Immature natural killer cell (primary cell): Measurements from ENCODE around the gene KCND3. TPM values are rescaled to one million over a fixed set of nuclear protein-coding genes. Genes with fewer than 3 reads are reported as not detected.

Experiments
- DNase-seq, 3 donors: peaks; one replicate each; pipeline ENCODE4 v3.0.0; 2022; ENCODE audit warnings: mixed read lengths in 1 of 3
- H3K27ac Mint-ChIP-seq, 6 donors: one replicate each; pipeline ENCODE4 v1.8.0; 2020; ENCODE audit warnings: mixed read lengths in 6 of 6, mild to moderate bottlenecking in 5 of 6, inconsistent platforms in 4 of 6, moderate library complexity in 3 of 6
- H3K27me3 Mint-ChIP-seq, 3 donors: one replicate each; pipeline ENCODE4 v1.8.0; 2020 to 2021; ENCODE audit warnings: low read depth in 3 of 3, mild to moderate bottlenecking in 3 of 3, mixed read lengths in 3 of 3, moderate library complexity in 3 of 3, inconsistent platforms in 1 of 3
- H3K36me3 Mint-ChIP-seq, 3 donors: one replicate each; pipeline ENCODE4 v1.8.0; 2020; ENCODE audit warnings: mixed read lengths in 3 of 3, inconsistent platforms in 2 of 3, mild to moderate bottlenecking in 2 of 3
- H3K4me1 Mint-ChIP-seq, 2 donors: one replicate each; pipeline ENCODE4 v1.8.0; 2020; ENCODE audit warnings: inconsistent platforms in 2 of 2, mild to moderate bottlenecking in 2 of 2, mixed read lengths in 2 of 2, moderate library complexity in 1 of 2
- H3K4me3 Mint-ChIP-seq, 5 donors: one replicate each; pipeline ENCODE4 v1.8.0; 2020; ENCODE audit warnings: mild to moderate bottlenecking in 5 of 5, mixed read lengths in 5 of 5, inconsistent platforms in 3 of 5, moderate library complexity in 3 of 5
- H3K9me3 Mint-ChIP-seq, 6 donors: one replicate each; pipeline ENCODE4 v1.8.0; 2020; ENCODE audit warnings: mild to moderate bottlenecking in 6 of 6, mixed read lengths in 6 of 6, inconsistent platforms in 4 of 6, moderate library complexity in 3 of 6
- polyA plus RNA-seq, 3 donors: library from polyadenylated mRNA; unstranded; fragments of 300-500 nt; fragmentation: Illumina TruSeq; gene quantifications; one replicate each; pipeline ENCODE4 v1.2.3, GENCODE V29; 2021

The KCND3 gene
- polyA plus RNA-seq, 3 donors from 2014 or later = 0.35 TPM; not detected in 2

DNA sequence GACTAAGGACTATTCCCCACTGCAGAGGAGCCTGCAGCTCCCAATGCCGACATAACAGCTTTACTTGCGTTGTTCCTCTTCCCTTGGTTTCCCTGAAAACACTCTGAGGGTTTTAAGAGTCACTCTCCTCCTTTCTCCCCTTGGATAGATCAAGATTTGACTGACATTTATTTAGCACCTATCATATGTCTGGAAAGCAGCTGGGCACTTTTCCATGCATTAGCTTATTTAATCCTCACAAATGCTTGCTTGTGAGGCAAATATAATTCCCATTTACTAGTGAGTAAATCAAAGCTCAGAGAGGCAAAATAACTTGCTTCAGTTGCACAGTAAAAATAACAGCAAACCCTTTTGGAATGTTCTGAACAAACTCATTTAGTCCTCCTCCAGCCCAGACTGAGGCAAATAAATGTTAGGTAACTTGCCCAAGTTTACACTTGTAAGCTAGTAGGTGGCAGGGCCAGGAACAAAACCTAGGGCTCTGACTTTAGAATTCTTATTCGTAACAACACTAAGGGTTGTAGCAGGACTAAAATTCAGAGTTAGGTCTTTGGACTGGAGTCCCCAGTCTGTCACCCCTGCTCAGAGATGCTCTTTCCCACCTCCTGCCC, 81.4 kb downstream of the KCND3 start:
- no peak overlapping the region for H3K27ac Mint-ChIP-seq
- H3K4me1 Mint-ChIP-seq = no peaks in the 10 kb centered on the region
- DNase-seq = no peak
- H3K27me3 Mint-ChIP-seq = peaks cover 0 to 8% (median 7%) of the 10 kb centered on the region in 3 donors
- H3K4me3 Mint-ChIP-seq = no peak overlapping the region
- H3K9me3 Mint-ChIP-seq = no peaks in the 10 kb centered on the region
- H3K36me3 Mint-ChIP-seq = no peaks in the 10 kb centered on the region

DNA sequence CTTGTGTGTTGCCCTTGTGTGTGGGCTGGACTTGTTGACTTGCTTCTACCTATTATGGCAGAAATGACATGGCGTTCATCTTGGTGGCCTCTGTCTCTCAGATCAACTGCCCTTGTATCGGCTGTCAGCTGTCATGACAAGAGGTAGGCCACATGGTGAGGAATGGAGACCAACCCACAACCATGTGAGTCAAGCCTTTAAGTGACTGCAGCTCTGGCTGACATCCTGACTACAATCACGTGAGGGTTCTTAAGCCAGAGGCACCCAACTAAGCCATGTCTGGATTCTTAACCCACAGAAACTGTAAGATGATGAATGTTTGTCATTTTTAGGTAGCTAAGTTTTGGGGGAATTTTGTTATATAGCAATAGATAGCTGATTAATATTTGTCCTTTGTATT, 82.1 kb downstream of the KCND3 start:
- no peak for DNase-seq

GRCh38 chr1:111906816-111907215, 82.7 kb downstream of the KCND3 start:
- H3K4me1 Mint-ChIP-seq = no peaks in the 10 kb centered on the region
- no peaks in the 10 kb centered on the region for H3K9me3 Mint-ChIP-seq
- peaks cover 0 to 8% (median 7%) of the 10 kb centered on the region in 3 donors for H3K27me3 Mint-ChIP-seq
- DNase-seq = no peak
- no peaks in the 10 kb centered on the region for H3K36me3 Mint-ChIP-seq
- no peak overlapping the region for H3K4me3 Mint-ChIP-seq
- H3K27ac Mint-ChIP-seq = no peak overlapping the region

More for the DNA sequence above, 82.1 kb downstream of the KCND3 start:
- Mint-ChIP-seq H3K27ac (no peak overlapping the region), H3K9me3 (no peaks in the 10 kb centered on the region), H3K27me3 (peaks cover 0 to 8% (median 7%) of the 10 kb centered on the region in 3 donors), H3K4me3 (no peak overlapping the region), H3K4me1 (no peaks in the 10 kb centered on the region), H3K36me3 (no peaks in the 10 kb centered on the region)

DNA sequence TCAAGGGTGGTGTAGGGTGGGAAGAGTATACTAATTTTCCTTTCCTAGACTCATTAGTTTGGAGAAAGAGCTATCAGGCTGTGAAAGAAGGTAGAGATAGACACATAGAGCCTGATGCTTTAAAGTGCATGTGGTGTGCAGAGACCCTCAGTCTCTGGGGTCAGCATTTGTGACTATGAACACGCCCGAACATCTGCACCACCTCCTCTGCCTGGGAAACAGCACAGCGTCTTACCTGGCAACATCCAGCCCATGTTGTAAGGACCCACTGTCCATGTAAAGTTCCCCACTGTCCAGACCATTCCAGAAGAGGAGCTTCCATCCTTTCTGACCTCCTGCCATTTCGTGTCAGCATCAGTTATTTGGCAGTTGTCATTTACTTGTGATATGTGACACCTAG, 83.4 kb downstream of the KCND3 start:
- H3K4me1 Mint-ChIP-seq = no peaks in the 10 kb centered on the region
- no peaks in the 10 kb centered on the region for H3K36me3 Mint-ChIP-seq
- no peak overlapping the region for H3K4me3 Mint-ChIP-seq
- H3K9me3 Mint-ChIP-seq = no peaks in the 10 kb centered on the region
- peaks cover 0 to 8% (median 6%) of the 10 kb centered on the region in 3 donors for H3K27me3 Mint-ChIP-seq
- DNase-seq = no peak
- H3K27ac Mint-ChIP-seq = no peak overlapping the region

DNA sequence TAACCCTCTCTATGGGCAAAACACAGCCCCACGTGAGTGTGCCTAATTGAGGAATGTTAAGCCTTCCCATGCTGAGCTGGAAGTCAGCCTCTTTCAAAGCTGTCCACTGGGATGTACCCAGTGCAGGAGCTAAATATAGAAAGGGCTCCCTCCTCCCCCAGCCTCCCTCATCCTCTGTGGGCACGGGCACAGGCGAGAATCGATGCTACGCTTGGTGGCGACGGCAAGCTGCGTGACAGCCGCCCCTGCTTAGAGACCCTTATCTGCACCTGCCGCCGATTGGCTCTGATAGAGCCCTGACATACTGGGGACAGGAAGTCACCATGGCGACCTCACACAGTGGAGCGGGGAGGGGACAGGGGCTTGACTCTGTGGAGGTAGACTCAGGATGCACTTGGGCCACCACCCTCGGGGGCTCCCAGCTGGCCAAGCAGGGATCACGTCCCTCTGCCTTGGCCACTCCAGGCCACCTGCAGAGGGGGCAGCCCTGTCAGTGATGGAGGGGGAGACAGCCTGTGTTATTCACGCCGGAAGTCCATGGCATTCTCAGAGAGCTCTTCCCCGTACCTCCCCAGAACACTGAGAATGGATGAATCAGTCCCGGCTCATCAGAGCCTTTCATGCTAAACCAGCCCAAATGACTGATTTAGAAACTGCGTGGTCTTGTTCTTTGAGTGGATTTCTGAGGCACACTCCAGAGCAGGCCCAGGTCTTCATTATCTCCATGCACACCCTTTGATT, 84.8 kb downstream of the KCND3 start:
- DNase-seq = no peak
- H3K36me3 Mint-ChIP-seq = no peaks in the 10 kb centered on the region
- H3K4me1 Mint-ChIP-seq = no peaks in the 10 kb centered on the region
- no peaks in the 10 kb centered on the region for H3K9me3 Mint-ChIP-seq
- peak overlapping the region in 1 of 5 donors; percentile 4 for H3K4me3 Mint-ChIP-seq
- no peak overlapping the region for H3K27ac Mint-ChIP-seq
- H3K27me3 Mint-ChIP-seq = peaks cover 0 to 8% (median 2%) of the 10 kb centered on the region in 3 donors

DNA sequence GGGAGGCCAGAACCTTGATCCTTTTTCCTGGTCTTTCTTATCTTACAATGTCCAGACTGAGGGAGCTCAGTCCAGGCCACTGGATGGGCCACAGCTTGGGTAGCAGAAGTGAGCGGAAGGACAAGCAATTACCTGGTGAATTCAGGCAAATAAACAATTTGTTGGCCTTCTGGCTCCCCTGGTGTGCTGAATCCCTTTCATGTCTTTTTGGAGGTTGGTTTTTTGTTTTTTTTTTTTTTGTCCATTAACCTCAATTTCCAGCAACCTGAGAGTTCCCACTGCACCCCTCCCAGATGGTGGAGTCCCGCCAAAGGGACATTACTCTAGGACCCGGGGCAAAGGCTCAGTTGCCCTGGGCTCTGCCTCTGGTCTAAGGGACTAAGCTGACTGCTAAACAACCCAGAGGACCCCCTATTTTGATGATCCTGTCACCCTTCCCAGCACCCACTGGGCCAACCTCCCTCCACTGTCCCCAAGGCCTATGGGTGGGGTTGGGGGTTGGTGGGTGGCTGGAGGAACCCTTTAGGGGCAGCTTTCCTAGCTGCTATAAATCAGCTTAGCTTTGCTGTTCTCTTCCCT, 85.5 kb downstream of the KCND3 start:
- Mint-ChIP-seq H3K36me3 (no peaks in the 10 kb centered on the region), H3K27ac (no peak overlapping the region), H3K27me3 (peaks cover 0 to 9% (median 2%) of the 10 kb centered on the region in 3 donors), H3K4me1 (no peaks in the 10 kb centered on the region), H3K4me3 (no peak overlapping the region), H3K9me3 (no peaks in the 10 kb centered on the region)
- DNase-seq = no peak

- no peak for DNase-seq
- Mint-ChIP-seq H3K27ac (no peak overlapping the region), H3K9me3 (no peaks in the 10 kb centered on the region), H3K4me1 (no peaks in the 10 kb centered on the region), H3K27me3 (peaks cover 0 to 9% (median 2%) of the 10 kb centered on the region in 3 donors), H3K4me3 (no peak overlapping the region), H3K36me3 (no peaks in the 10 kb centered on the region)
Observed at GRCh38 chr1:111903148-111903870, 86.2 kb downstream of the KCND3 start.

DNA sequence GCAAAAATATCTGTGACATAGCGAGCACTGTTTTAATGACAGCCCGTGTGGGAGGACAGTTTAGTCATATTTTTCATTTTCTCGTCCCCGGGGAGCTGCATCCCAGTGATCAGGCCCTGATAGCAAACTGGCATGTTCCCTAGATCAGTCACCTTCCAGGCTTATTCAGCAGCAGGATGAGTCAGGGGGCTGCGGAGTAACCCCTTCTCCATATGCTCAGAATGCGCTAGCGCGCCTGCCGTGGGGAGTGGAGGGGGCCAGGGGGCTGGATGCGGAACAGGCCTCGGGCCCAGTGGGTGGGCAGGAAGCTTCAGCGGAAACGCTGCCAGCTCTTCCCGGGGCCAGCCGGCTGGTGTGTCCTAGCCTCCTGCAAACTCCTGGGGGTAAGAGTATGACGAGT, 94.0 kb downstream of the KCND3 start:
- no peaks in the 10 kb centered on the region for H3K4me1 Mint-ChIP-seq

DNA sequence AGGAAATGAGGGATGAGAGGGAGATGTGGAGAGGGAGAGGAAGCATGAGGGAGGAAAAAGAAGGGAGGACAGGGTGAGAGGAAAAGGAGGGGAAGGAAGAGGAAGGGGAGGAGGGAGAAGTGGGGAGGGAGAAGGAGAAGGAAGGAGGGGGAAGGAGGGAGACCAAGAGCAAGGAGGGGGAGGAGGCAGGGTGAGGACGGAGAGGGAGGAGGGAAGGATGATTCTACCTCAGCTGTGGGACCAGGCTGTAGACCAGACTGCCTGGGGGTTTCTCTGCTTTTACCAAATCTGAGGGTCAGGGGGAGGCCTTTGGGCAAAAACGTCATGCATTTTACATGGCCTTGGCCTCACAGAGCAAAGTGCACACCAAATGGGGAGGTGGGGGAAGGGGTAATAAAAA, 94.5 kb downstream of the KCND3 start:
- H3K27me3 Mint-ChIP-seq = peaks cover 0 to 11% (median 1%) of the 10 kb centered on the region in 3 donors
- H3K27ac Mint-ChIP-seq = no peak overlapping the region

More for the DNA sequence above, 94.0 kb downstream of the KCND3 start:
- peaks cover 0 to 11% (median 1%) of the 10 kb centered on the region in 3 donors for H3K27me3 Mint-ChIP-seq
- no peak overlapping the region for H3K4me3 Mint-ChIP-seq
- H3K9me3 Mint-ChIP-seq = no peaks in the 10 kb centered on the region
- H3K27ac Mint-ChIP-seq = no peak overlapping the region
- H3K36me3 Mint-ChIP-seq = no peaks in the 10 kb centered on the region
- no peak for DNase-seq

DNA sequence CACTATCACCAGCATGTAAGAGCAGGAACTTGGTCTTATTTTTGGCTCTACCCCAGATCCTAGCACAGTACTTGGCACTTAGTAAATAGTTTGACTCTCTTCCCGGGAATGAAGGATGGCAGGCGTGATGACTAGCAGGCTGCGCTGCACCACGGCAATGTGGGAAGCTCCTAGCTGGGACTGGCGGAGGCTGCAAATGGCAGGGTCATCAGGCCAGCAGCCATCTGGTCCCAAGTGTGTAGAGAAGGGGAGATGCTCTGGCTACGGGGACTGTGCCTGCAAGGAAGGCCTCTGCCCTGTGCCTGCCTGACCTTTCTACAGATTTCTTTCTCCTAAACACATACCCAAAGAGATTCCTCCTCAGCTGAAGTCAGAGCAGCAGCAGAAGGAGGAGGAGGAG, 95.0 kb downstream of the KCND3 start:
- Mint-ChIP-seq H3K9me3 (no peaks in the 10 kb centered on the region), H3K4me3 (no peak overlapping the region), H3K36me3 (no peaks in the 10 kb centered on the region)

More for the DNA sequence above, 94.5 kb downstream of the KCND3 start:
- Mint-ChIP-seq H3K4me3 (no peak overlapping the region), H3K9me3 (no peaks in the 10 kb centered on the region), H3K4me1 (no peaks in the 10 kb centered on the region), H3K36me3 (no peaks in the 10 kb centered on the region)
- DNase-seq = no peak

DNA sequence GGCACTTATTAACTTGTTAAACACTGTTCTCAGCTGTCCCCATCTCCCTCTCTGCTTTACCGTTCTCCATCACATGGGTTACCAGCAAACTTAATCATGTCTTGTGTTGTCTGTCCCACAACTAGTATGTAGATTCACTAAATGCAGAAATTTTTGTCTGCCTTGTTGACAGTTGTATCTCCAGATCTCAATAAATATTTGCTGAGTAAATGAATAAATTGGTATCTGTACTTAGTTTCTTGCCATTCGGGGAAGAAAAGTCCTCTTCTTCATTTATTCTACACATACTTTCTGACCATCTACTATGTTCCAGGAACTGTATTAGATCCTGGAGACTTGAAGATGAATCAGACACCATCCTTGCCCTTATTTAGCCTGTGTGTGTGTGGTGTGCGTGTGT, 97.9 kb downstream of the KCND3 start:
- H3K36me3 Mint-ChIP-seq = no peaks in the 10 kb centered on the region

More for the DNA sequence above, 95.0 kb downstream of the KCND3 start:
- Mint-ChIP-seq H3K27ac (no peak overlapping the region), H3K4me1 (no peaks in the 10 kb centered on the region), H3K27me3 (peaks cover 0 to 11% (median 1%) of the 10 kb centered on the region in 3 donors)
- DNase-seq = no peak

DNA sequence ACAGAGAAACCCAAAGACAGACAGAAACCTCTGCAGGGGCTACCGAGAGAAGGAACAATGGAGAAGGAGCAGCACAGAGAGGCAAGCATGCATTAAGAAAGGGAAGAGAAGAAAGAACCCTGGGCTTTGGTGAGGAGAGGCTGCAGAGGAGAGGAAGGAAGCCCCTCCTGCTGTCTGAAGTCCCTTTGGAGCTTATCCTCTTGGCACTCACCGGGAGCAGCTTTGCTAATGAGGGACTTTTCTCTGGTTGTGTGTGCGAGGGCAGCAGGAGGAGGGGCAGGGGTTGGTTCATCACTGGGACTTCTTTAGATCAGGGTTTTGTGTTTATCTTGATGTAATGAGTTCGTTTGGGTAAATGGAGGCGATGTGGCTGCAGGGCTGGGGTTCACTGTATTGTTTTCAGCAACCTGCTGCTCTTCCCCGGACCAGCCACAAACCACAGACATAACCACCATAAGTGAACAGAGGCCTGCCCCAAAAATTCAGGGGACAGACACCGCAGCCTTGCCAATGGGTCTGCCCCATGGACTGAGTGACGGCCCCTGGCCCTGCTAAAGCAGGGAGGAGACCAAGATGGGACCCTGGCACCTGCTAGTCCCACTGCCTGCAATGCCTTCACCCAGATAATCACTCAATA, 100.6 kb downstream of the KCND3 start:
- Mint-ChIP-seq H3K36me3 (no peaks in the 10 kb centered on the region), H3K4me3 (no peak overlapping the region), H3K27me3 (peaks cover 5 to 6% (median 5%) of the 10 kb centered on the region in 3 donors), H3K4me1 (no peaks in the 10 kb centered on the region), H3K27ac (peak overlapping the region in 2 of 6 donors; percentile 30), H3K9me3 (peaks cover 0 to 2% (median 0%) of the 10 kb centered on the region in 6 donors)
- DNase-seq = no peak

More for the DNA sequence above, 97.9 kb downstream of the KCND3 start:
- H3K9me3 Mint-ChIP-seq = no peaks in the 10 kb centered on the region
- H3K27ac Mint-ChIP-seq = no peak overlapping the region
- no peak for DNase-seq
- peaks cover 2 to 5% (median 2%) of the 10 kb centered on the region in 3 donors for H3K27me3 Mint-ChIP-seq
- H3K4me1 Mint-ChIP-seq = no peaks in the 10 kb centered on the region
- H3K4me3 Mint-ChIP-seq = no peak overlapping the region

GRCh38 chr1:111887875-111888274, 101.6 kb downstream of the KCND3 start:
- Mint-ChIP-seq H3K27ac (no peak overlapping the region), H3K27me3 (peaks cover 5 to 7% (median 6%) of the 10 kb centered on the region in 3 donors), H3K9me3 (peaks cover 0 to 2% (median 0%) of the 10 kb centered on the region in 6 donors), H3K36me3 (no peaks in the 10 kb centered on the region), H3K4me3 (no peak overlapping the region), H3K4me1 (no peaks in the 10 kb centered on the region)
- DNase-seq = no peak
